GM12874 (cell line): Measurements from ENCODE around the gene MARVELD3.
A peak's percentile ranks its signal among the peaks of the same experiment; 100 is the strongest.

Experiments used
- TF ChIP-seq, protein P1 (sequence below): IDR thresholded peaks from 2 replicates; pipeline ENCODE4 v1.5.1; 2011; ENCODE audit warnings: low read depth, mild to moderate bottlenecking, control low read depth, low read length, moderate library complexity; ENCODE audit not compliant: insufficient read depth

Gene MARVELD3

DNA sequence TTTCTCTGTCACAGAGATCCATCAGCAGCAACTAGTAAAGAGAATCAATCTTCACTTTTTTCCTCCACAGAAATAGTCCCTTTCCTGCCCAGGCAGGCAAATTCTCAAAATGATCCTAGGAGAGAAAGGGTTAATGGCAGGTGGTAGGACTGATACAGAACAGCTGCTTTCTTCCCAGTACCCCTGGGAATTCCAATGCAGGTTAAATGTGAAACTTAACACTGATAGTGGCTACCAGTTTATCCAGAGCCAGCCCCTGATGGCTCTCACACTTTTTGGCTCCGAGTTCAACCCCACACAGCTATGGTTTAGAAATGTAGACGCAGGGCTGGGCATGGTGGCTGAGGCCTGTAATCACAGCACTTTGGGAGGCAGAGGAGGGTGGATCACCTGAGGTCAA is 22.2 kb downstream of the MARVELD3 start:
- TF ChIP-seq, protein P1, sequence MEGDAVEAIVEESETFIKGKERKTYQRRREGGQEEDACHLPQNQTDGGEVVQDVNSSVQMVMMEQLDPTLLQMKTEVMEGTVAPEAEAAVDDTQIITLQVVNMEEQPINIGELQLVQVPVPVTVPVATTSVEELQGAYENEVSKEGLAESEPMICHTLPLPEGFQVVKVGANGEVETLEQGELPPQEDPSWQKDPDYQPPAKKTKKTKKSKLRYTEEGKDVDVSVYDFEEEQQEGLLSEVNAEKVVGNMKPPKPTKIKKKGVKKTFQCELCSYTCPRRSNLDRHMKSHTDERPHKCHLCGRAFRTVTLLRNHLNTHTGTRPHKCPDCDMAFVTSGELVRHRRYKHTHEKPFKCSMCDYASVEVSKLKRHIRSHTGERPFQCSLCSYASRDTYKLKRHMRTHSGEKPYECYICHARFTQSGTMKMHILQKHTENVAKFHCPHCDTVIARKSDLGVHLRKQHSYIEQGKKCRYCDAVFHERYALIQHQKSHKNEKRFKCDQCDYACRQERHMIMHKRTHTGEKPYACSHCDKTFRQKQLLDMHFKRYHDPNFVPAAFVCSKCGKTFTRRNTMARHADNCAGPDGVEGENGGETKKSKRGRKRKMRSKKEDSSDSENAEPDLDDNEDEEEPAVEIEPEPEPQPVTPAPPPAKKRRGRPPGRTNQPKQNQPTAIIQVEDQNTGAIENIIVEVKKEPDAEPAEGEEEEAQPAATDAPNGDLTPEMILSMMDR = no peak

DNA sequence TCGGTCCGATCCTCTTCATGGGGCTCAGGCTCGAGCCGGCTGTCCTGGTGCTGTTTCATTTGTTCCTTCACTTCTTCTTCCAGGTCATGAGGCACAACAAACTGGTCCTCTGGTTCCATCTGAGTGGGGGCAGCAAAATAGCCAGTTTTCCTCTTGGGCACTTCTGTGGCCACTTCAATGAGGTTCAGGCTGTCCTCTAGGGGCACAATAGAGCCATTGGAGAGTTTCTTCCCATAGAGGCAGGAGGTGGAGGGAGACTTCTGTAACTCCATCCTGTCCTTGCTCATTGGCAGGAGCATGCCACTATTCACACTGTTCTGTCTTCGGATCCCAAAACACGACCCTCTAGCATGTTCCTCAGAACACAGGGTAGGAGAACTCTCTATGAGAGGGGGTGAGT is 22.9 kb downstream of the MARVELD3 start:
- TF ChIP-seq, protein P1 = peak; percentile 45; the same call in 1 of the 2 replicates

DNA sequence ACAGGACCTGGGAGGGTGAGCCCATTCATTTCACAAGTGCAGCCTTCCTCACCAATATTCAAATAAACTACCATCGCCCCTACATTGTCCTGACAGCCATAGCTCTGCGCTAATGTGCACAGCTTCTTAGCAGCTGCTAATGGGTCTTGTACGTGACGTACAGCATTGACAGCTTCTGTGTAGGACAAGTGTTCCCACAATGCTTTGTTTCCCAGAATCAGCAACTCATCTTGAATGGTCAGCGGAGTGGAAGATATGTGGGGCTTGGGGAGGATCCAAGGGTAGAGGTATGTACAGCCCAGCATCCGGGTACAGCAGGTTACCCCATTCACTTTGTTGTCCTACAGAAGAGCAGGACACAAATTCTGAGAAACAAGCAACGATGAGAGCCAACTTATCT is 23.7 kb downstream of the MARVELD3 start:
- TF ChIP-seq, protein P1 = no peak

DNA sequence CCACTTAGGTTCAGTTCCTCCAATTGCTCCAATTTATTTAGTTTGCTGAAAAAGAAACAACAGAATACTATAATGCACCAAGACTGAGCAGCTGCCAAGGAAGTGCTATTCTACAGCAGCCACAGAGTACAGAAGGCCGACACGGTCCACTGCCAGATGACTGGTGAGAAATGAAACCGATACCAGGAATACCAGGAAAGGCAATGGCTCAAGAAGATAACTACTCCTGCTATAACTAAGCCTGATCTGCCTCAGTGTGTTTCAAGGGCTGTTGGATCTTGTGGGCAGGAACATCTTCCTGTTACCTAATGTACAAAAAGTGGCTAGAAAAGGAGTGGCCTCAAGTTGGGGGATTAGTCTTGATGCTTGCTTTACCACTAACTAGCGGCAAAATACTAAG is 32.8 kb downstream of the MARVELD3 start:
- TF ChIP-seq, protein P1 = no peak

DNA sequence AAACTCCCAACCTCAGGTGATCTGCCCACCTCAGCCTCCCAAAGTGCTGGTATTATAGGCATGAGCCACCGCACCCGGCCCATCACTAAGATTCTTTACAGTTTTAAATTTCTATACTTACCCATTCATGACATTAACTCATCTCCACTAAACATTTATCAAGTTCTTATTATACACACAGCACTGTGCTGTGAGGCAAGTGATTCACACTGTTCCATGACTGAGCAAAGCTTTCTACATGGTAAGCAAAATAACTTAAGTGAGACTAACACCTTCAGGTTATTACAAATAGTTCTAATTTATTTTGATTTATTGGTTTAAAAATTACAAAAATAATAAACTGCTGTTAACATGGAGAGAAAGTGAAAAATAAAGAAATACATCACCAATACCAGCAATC is 33.5 kb downstream of the MARVELD3 start:
- TF ChIP-seq, protein P1 = no peak

DNA sequence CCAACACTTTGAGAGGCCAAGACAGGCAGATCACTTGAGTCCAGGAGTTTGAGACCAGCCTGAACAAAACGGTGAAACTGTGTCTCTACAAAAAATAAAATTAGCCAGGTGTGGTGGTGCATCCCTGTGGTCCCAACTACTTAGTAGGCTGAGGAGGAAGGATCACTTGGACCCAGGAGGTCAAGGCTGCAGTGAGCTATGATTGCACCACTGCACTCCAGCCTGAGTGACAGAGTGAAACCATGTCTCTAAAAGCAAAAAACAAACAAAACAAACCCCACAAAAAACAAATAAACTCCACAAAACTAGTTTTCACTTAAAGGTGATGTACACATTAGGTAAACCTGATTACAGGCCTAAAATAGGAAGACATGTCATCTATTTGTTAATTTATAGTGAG is 40.3 kb downstream of the MARVELD3 start:
- TF ChIP-seq, protein P1 = no peak

DNA sequence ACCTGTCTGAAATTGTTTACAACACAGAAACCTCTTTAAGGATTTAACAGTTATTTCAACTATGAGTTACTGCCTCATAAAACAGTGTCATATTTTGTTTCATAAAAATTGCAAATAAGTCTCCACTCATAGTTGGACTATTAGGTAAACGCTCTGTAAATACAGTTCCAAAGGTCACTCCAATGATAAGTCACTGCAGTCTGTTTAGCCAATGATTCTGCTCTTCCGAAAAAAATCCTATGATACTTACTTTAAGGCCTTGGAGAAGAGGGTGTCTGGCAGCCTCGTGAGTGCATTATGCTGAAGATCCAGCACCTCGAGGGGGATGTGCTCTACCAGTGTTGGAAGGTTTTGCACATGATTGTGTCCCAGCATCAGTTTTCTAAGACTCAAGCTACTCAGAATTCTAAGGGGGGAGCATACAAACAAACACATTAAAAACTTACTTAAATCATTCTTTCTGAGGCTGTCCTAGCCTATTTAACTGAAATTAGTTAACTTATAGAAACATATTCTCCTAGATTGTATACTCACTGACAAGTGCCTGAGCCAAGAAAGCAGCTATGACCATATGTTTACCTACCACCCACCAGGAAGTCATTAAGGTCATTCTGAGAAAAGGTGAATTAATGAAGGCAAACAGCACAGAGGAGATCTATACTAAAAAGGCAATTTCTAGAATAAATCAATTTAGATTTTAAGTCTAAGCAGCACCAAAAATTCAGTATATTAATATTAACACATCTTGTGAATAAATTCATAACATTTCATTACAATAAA is 41.1 kb downstream of the MARVELD3 start:
- TF ChIP-seq, protein P1 = no peak
